Body of pancreas (tissue), 4 donors: ENCODE measurements around the gene CAMTA1. TPM values are rescaled to one million over a fixed set of nuclear protein-coding genes. Genes with fewer than 3 reads are reported as not detected.

Source experiments
- ATAC-seq: fragments of 150-250 bp; one replicate; pipeline ENCODE4 v1.9.1; 2016
- DNase-seq, 4 donors: peaks; one replicate each; pipeline ENCODE4 v3.0.0-alpha.2; 2019
- H3K27ac ChIP-seq, 4 donors: fragments of 200-600 bp; sonication (generic); 1 replicate in 3 of 4; 2 replicates in 1 of 4; pipeline versions ENCODE4 v1.5.1 to v1.6.1; 2016 to 2019; ENCODE audit warnings: mild to moderate bottlenecking in 1 of 4, mixed read lengths in 1 of 4, moderate library complexity in 1 of 4
- H3K27me3 ChIP-seq, 2 donors: fragments of 200-600 bp; sonication (generic); one replicate each; pipeline ENCODE4 v1.6.0; 2016; ENCODE audit warnings: mild to moderate bottlenecking in 1 of 2
- H3K36me3 ChIP-seq, 2 donors: fragments of 200-600 bp; sonication (generic); replicated peaks in 1 of 2; 2 replicates each; pipeline ENCODE4 v1.5.1; 2016; ENCODE audit warnings: low read depth in 2 of 2; ENCODE audit not compliant: insufficient read depth in 1 of 2
- H3K4me1 ChIP-seq: fragments of 200-600 bp; sonication (generic); one replicate; pipeline ENCODE4 v1.6.0; 2016
- H3K4me3 ChIP-seq, 2 donors: fragments of 200-600 bp; sonication (generic); 1 replicate in 1 of 2; 2 replicates in 1 of 2; pipeline ENCODE4 v1.5.1; 2016 to 2019
- H3K9me3 ChIP-seq, 3 donors: fragments of 200-600 bp; sonication (generic); 1 replicate in 2 of 3; 2 replicates in 1 of 3; pipeline ENCODE4 v1.5.1; 2016
- POLR2A ChIP-seq, 3 donors: fragments of 450-650 bp; IDR thresholded peaks; one replicate each; pipeline ENCODE4 v1.6.1; 2016; ENCODE audit warnings: antibody characterized with exemption in 3 of 3, mild to moderate bottlenecking in 2 of 3
- WGBS, 2 donors: methylation state at CpG; one replicate each; pipeline ENCODE4 v1.1.5; 2017; 5-methylcytosine and 5-hydroxymethylcytosine counted together
- intact Hi-C: fragments of 100-400 bp; cut with DNase I; formaldehyde crosslinking; loops from one replicate; pipeline ENCODE4 v1.15.1; 2023
- total RNA-seq, 2 donors: library from RNA; depleted of rRNA; stranded (reverse); fragments of >200 nt; gene quantifications; one replicate each; pipeline ENCODE4 v1.1.0, GENCODE V29; 2016
- TF ChIP-seq, protein P1 (sequence below), 7 experiments: fragments of 450-650 bp in 4 of 7; fragments of 200-600 bp in 3 of 7; sonication (generic) in 3 of 7; IDR thresholded peaks; one replicate each; pipeline ENCODE4 v1.5.1; 2016 to 2019; ENCODE audit warnings: antibody characterized with exemption in 7 of 7

The CAMTA1 gene
- total RNA-seq, 2 donors from 2014 or later: 36.3 to 59.7 TPM

DNA sequence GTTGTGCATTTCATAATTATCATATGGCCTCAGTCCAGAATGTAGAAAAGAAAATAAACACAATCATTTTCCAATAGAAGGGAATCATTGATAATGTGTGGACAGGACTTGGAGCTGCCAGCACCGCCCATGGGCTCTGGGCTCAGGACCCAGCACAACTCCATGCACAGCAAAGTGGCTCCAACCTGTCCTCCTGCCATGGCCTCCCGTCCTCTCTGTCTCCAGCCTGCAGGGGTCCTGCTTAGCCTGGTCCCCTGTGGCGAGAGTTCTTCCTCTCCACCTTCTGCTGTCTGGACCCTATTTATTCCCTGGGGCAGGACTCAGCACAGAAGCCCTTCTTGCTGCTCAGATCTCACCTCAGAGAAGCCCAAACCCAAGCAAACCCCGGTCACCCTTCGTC, 154.1 kb downstream of the CAMTA1 start:
- TF ChIP-seq, protein P1, sequence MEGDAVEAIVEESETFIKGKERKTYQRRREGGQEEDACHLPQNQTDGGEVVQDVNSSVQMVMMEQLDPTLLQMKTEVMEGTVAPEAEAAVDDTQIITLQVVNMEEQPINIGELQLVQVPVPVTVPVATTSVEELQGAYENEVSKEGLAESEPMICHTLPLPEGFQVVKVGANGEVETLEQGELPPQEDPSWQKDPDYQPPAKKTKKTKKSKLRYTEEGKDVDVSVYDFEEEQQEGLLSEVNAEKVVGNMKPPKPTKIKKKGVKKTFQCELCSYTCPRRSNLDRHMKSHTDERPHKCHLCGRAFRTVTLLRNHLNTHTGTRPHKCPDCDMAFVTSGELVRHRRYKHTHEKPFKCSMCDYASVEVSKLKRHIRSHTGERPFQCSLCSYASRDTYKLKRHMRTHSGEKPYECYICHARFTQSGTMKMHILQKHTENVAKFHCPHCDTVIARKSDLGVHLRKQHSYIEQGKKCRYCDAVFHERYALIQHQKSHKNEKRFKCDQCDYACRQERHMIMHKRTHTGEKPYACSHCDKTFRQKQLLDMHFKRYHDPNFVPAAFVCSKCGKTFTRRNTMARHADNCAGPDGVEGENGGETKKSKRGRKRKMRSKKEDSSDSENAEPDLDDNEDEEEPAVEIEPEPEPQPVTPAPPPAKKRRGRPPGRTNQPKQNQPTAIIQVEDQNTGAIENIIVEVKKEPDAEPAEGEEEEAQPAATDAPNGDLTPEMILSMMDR (IDR thresholded peaks at IDR 0.05): no peak
- TF ChIP-seq POLR2A (IDR thresholded peaks at IDR 0.05): no peak
- 71 to 82% methylated on average over 5 of the region's 5 CpGs for WGBS, 2 donors
- Histone ChIP-seq H3K27me3 (no peaks in the 10 kb centered on the region), H3K4me3 (no peak overlapping the region), H3K9me3 (no peaks in the 10 kb centered on the region), H3K4me1 (peaks cover 5% of the 10 kb centered on the region), H3K36me3 (no peaks in the 10 kb centered on the region), H3K27ac (no peak overlapping the region)
- intact Hi-C loops: no loop called here
- DNase-seq: no peak
- ATAC-seq: no peak

DNA sequence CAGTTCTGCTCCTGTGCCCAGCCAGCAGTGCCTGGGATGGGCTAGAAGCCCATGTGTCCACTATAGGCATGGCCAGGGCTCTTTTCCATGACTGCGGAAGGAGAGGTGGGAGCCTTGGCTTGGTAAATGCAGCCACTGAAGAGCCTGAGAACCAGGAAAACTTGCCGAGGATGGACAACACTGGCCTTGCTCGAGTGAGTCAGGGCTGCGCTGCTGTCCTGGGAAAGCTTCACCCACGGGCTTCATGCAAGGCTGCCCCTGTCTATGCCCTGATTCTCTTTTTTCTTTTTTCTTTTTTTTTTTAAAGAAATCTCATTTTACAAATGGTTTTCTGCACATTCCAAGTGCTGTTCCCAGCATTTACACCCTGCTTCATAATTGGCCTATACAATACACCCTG, 156.5 kb downstream of the CAMTA1 start:
- no peaks in the 10 kb centered on the region for H3K27me3 ChIP-seq
- H3K27ac ChIP-seq: no peak overlapping the region
- WGBS, 2 donors: 82 to 84% methylated on average over 5 of the region's 5 CpGs
- intact Hi-C loops: no loop called here
- no peaks in the 10 kb centered on the region for H3K4me1 ChIP-seq
- no peaks in the 10 kb centered on the region for H3K36me3 ChIP-seq
- no peak for TF ChIP-seq POLR2A (IDR thresholded peaks at IDR 0.05)
- TF ChIP-seq, protein P1 (IDR thresholded peaks at IDR 0.05): no peak
- DNase-seq: no peak
- no peak overlapping the region for H3K4me3 ChIP-seq
- ATAC-seq: no peak
- H3K9me3 ChIP-seq: no peaks in the 10 kb centered on the region

DNA sequence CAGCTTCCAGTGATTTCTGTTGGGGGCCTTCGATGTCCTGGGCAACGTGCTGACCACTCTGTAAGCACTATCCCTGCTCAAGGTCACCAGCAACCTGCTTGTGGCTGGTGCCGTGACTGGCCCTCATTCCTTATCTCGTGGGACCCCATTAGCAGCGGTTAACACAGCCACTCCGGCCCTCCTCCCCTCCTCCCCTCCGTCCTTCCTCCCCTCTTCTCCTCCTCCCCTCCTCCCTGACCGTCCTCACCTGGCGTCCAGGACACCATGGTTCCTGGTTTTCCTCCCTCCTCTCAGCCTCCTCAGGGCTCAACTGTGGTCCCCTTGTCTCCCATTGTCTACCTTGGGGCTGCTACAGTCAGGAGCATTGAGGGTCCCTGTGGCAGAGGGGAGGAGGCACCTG, 157.7 kb downstream of the CAMTA1 start:
- H3K36me3 ChIP-seq: no peaks in the 10 kb centered on the region
- H3K4me3 ChIP-seq: no peak overlapping the region
- H3K9me3 ChIP-seq: no peaks in the 10 kb centered on the region
- no peaks in the 10 kb centered on the region for H3K4me1 ChIP-seq
- no peak overlapping the region for H3K27ac ChIP-seq
- no peak for ATAC-seq
- TF ChIP-seq POLR2A (IDR thresholded peaks at IDR 0.05): no peak
- TF ChIP-seq, protein P1 (IDR thresholded peaks at IDR 0.05): no peak
- 55 to 61% methylated on average over 7 to 9 of the region's 9 CpGs for WGBS, 2 donors
- intact Hi-C loops: no loop called here
- DNase-seq: no peak
- no peaks in the 10 kb centered on the region for H3K27me3 ChIP-seq

DNA sequence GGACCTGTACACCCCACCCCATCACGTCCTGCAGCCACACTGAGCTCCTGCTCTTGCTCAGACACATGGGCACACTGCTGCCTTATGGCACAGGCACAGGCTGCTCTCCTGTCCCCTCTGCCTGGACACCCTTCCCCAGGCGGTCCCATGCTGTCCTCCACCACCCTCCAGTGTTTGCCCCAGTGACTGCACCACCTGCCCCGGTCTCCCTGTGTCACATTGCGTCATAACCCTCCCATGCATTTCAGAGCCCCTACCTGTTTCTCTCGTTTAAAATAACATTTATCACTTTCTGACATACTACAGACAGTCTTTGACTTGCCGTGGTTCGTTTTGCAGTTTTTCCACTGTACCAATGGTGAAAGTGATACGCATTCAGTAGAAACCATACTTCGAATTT, 159.2 kb downstream of the CAMTA1 start:
- Histone ChIP-seq H3K4me1 (no peaks in the 10 kb centered on the region), H3K27ac (no peak overlapping the region), H3K36me3 (no peaks in the 10 kb centered on the region), H3K4me3 (no peak overlapping the region), H3K9me3 (no peaks in the 10 kb centered on the region), H3K27me3 (no peaks in the 10 kb centered on the region)
- 55 to 69% methylated on average over 9 of the region's 9 CpGs for WGBS, 2 donors
- no peak for ATAC-seq
- intact Hi-C loops: no loop called here
- no peak for DNase-seq
- TF ChIP-seq POLR2A (IDR thresholded peaks at IDR 0.05): no peak
- TF ChIP-seq, protein P1 (IDR thresholded peaks at IDR 0.05): no peak

DNA sequence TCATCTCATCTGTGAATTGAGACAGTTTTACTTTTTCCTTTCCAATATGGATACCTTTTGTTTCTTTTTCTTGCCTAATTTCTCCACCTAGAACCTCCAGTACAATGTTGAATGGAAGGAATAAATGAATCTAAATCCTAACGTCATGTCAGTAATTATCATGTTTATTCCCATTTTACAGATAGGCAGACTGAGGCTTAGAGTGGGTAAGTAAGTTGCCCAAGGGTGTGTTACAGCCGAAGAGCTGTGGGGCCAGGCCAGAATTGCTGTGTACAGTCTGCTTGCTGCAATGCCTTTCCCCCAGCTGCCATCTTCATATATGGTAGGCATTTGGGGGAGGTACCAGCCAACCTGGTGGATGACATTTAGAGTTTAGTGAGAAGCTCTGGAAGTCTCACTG, 162.7 kb downstream of the CAMTA1 start:
- no peak for ATAC-seq
- Histone ChIP-seq H3K4me3 (no peak overlapping the region), H3K9me3 (no peaks in the 10 kb centered on the region), H3K4me1 (no peaks in the 10 kb centered on the region), H3K27ac (no peak overlapping the region), H3K36me3 (no peaks in the 10 kb centered on the region), H3K27me3 (no peaks in the 10 kb centered on the region)
- no peak for DNase-seq
- TF ChIP-seq, protein P1 (IDR thresholded peaks at IDR 0.05): no peak
- no peak for TF ChIP-seq POLR2A (IDR thresholded peaks at IDR 0.05)
- intact Hi-C loops: no loop called here
- 73 to 76% methylated on average over 2 of the region's 2 CpGs for WGBS, 2 donors
